K562 (cell line): ENCODE data around the gene CD82. TPM values are rescaled to one million over a fixed set of nuclear protein-coding genes. Genes with fewer than 3 reads are reported as not detected.

Source experiments
- ATAC-seq: fragments of 200-7000 bp; cut with Tn5 transposase; 3 replicates; pipeline ENCODE4 v1.9.1; 2020; ENCODE audit warnings: moderate library complexity
- BruUV-seq: library from RNA; stranded (reverse); fragments of 400-500 nt; replicated peaks from 2 replicates; lab custom pipeline; 2021; lab: Mats Ljungman, UMichigan
- CTCF ChIA-PET: fragments of 300-600 bp; formaldehyde crosslinking; extraction: SDS; loops from one replicate; lab custom pipeline; 2021; ENCODE audit warnings: low intra/inter-chr PET ratio; lab: Yijun Ruan, JAX
- POLR2A ChIA-PET: fragments of 300-600, 350-650 bp; sonication (Branson Sonifier 250); formaldehyde crosslinking; extraction: SDS; loops from one replicate; lab custom pipeline; 2021; ENCODE audit warnings: antibody characterized with exemption, inconsistent platforms; lab: Yijun Ruan, JAX
- DNase-seq, 4 experiments: peaks; one replicate each; pipeline versions ENCODE4 v3.0.0 to v3.0.0-alpha.2; 2011 to 2018; ENCODE audit warnings: low spot score in 3 of 4, mixed read lengths in 3 of 4; ENCODE audit errors: extremely low read depth in 1 of 4
- FAIRE-seq: peaks from 2 replicates; lab custom pipeline; 2011; peaks lifted over from hg19 to GRCh38; lab: Jason Lieb, UNC
- H2AFZ ChIP-seq: 2 replicates; pipeline ENCODE4 v1.6.0; 2011; ENCODE audit warnings: low read depth, low read length, control low read depth, inconsistent platforms
- H3K27ac ChIP-seq: fragments of 200-600 bp; 3 replicates; pipeline ENCODE4 v1.8.0; 2011; ENCODE audit warnings: low read depth, mild to moderate bottlenecking, control low read depth, inconsistent platforms, low read length, moderate library complexity, mixed read lengths; ENCODE audit errors: extremely low read depth
- H3K27me3 ChIP-seq, 2 experiments: fragments of 300-600 bp in 1 of 2; 2 replicates in 1 of 2; 3 replicates in 1 of 2; pipeline versions ENCODE4 v1.6.0 to v1.8.0; 2011; ENCODE audit warnings: inconsistent platforms in 2 of 2, low read length in 2 of 2, mild to moderate bottlenecking in 1 of 2, mixed read lengths in 1 of 2, moderate library complexity in 1 of 2; ENCODE audit not compliant: control insufficient read depth in 2 of 2, insufficient read depth in 2 of 2
- H3K36me3 ChIP-seq: fragments of 300-600 bp; 3 replicates; pipeline ENCODE4 v1.8.0; 2011; ENCODE audit warnings: mild to moderate bottlenecking, low read length, inconsistent platforms; ENCODE audit not compliant: control insufficient read depth, insufficient read depth
- H3K4me1 ChIP-seq, 2 experiments: fragments of 200-600 bp in 1 of 2; replicated peaks in 1 of 2; 2 replicates in 1 of 2; 3 replicates in 1 of 2; pipeline versions ENCODE4 v1.5.1 to v1.8.0; 2011; ENCODE audit warnings: inconsistent platforms in 2 of 2, low read length in 2 of 2, mild to moderate bottlenecking in 1 of 2, mixed read lengths in 1 of 2, moderate library complexity in 1 of 2; ENCODE audit not compliant: control insufficient read depth in 2 of 2, insufficient read depth in 2 of 2
- H3K4me2 ChIP-seq: 2 replicates; pipeline ENCODE4 v1.6.1; 2011; ENCODE audit warnings: low read length, control low read depth, inconsistent platforms, mixed read lengths; ENCODE audit not compliant: insufficient read depth
- H3K4me3 ChIP-seq: fragments of 200-600 bp; sonication (generic), shearing (Covaris generic); 2 replicates; pipeline ENCODE4 v1.5.1; 2016; ENCODE audit warnings: control low read depth, inconsistent platforms
- H3K79me2 ChIP-seq: fragments of 200-600 bp; 3 replicates; pipeline ENCODE4 v1.8.0; 2011; ENCODE audit warnings: low read length, inconsistent platforms; ENCODE audit not compliant: control insufficient read depth, insufficient read depth
- H3K9ac ChIP-seq, 2 experiments: 2 replicates each; pipeline versions ENCODE4 v1.6.0 to v1.6.1; 2011; ENCODE audit warnings: low read depth in 2 of 2, low read length in 2 of 2, control low read depth in 1 of 2, inconsistent platforms in 1 of 2, mild to moderate bottlenecking in 1 of 2, mixed read lengths in 1 of 2; ENCODE audit not compliant: insufficient read depth in 1 of 2
- H3K9me1 ChIP-seq: one replicate; pipeline ENCODE4 v1.6.0; 2011; ENCODE audit warnings: inconsistent platforms, mild to moderate bottlenecking, low read length, moderate library complexity; ENCODE audit not compliant: control insufficient read depth, insufficient read depth
- H3K9me3 ChIP-seq: replicated peaks from 2 replicates; pipeline ENCODE4 v1.5.1; 2011; ENCODE audit warnings: low read depth, low read length, inconsistent platforms; ENCODE audit not compliant: control insufficient read depth, insufficient read depth
- H4K20me1 ChIP-seq: replicated peaks from 2 replicates; pipeline ENCODE4 v1.6.1; 2011; ENCODE audit warnings: low read length, inconsistent platforms, mixed read lengths; ENCODE audit not compliant: control insufficient read depth, insufficient read depth
- ELF4 ChIP-seq: fragments of 450-650 bp; formaldehyde crosslinking; IDR thresholded peaks from 2 replicates; pipeline ENCODE4 v1.4.0; 2022; ENCODE audit warnings: missing genetic modification characterization
- KAT2B ChIP-seq: IDR thresholded peaks from one replicate; pipeline ENCODE4 v1.6.1; 2012; ENCODE audit warnings: low read depth, mild to moderate bottlenecking, control low read depth, inconsistent platforms, low read length, moderate library complexity
- RBFOX2 ChIP-seq: fragments of 200-400 bp; formaldehyde crosslinking; IDR thresholded peaks from 2 replicates; pipeline ENCODE4 v1.6.1; 2017; ENCODE audit warnings: low read depth, mild to moderate bottlenecking, low read length, moderate library complexity
- SMAD4 ChIP-seq: fragments of 250-450 bp; sonication (Bioruptor Pico); conservative IDR thresholded peaks from 2 replicates; pipeline ENCODE4 v1.8.0; 2021; ENCODE audit warnings: inconsistent platforms, mild to moderate bottlenecking, moderate library complexity
- SPI1 ChIP-seq: IDR thresholded peaks from 2 replicates; pipeline ENCODE4 v1.6.1; 2011; ENCODE audit warnings: low read depth, low read length, control low read depth, borderline replicate concordance
- ZBTB1 ChIP-seq: sonication (generic); formaldehyde crosslinking; IDR thresholded peaks from 2 replicates; pipeline ENCODE4 v1.8.1; 2023; ENCODE audit warnings: missing genetic modification reagents, low read depth, mild to moderate bottlenecking, borderline replicate concordance
- ZNF121 ChIP-seq: sonication (generic); formaldehyde crosslinking; conservative IDR thresholded peaks from 2 replicates; pipeline ENCODE4 v1.8.0; 2022; ENCODE audit warnings: missing genetic modification reagents
- ZNF212 ChIP-seq: fragments of 450-650 bp; formaldehyde crosslinking; IDR thresholded peaks from 2 replicates; pipeline ENCODE4 v1.4.0; 2020; ENCODE audit warnings: mild to moderate bottlenecking
- ZNF740 ChIP-seq, 3 experiments: fragments of 200-800 bp in 1 of 3; sonication (Bioruptor generic) in 1 of 3; sonication (generic) in 1 of 3; formaldehyde crosslinking in 1 of 3; IDR thresholded peaks; 2 replicates each; pipeline versions ENCODE4 v1.6.1 to v1.8.0; 2016 to 2022; ENCODE audit warnings: mild to moderate bottlenecking in 2 of 3, missing compliant biosample characterization in 2 of 3, missing genetic modification characterization in 2 of 3, missing genetic modification reagents in 1 of 3
- ZSCAN32 ChIP-seq: fragments of 450-650 bp; formaldehyde crosslinking; IDR thresholded peaks from 2 replicates; pipeline ENCODE4 v1.4.0; 2020; ENCODE audit warnings: mild to moderate bottlenecking, moderate library complexity
- WGBS: fragments of 100-300 bp; shearing (Covaris generic); methylation state at CpG from one replicate; pipeline ENCODE4 v1.1.6; 2016; ENCODE audit warnings: low coverage, mixed read lengths; ENCODE audit not compliant: insufficient coverage; ENCODE audit errors: missing lambda C conversion rate; 5-methylcytosine and 5-hydroxymethylcytosine counted together
- in situ Hi-C: fragments of 300-500 bp; cut with MboI; formaldehyde crosslinking; loops from 4 replicates; pipeline ENCODE4 v1.15.0; 2018; ENCODE audit warnings: inconsistent platforms, mixed read lengths
- intact Hi-C: fragments of 100-400 bp; cut with micrococcal nuclease; formaldehyde crosslinking; loops from 2 replicates; pipeline ENCODE4 v1.14.2; 2022
- polyA plus RNA-seq, 8 experiments: library from polyadenylated mRNA; depleted of rRNA in 4 of 8; stranded (reverse) in 5 of 8; unstranded in 3 of 8; fragments of >200 nt; fragmentation: Nextera tagmentation in 2 of 8; fragmentation: Illumina TruSeq in 1 of 8; extraction: Ambion mirVana in 2 of 8; extraction: Trizol in 1 of 8; gene quantifications; 2 replicates each; pipeline versions ENCODE4 v1.2.1 to v1.2.3, GENCODE V29; 2011 to 2014; ENCODE audit warnings: inconsistent platforms in 1 of 8, missing spikeins in 1 of 8
- total RNA-seq, 7 experiments: library from RNA; depleted of rRNA in 6 of 7; stranded (reverse); fragments of >200 nt in 6 of 7; fragmentation: Illumina TruSeq in 2 of 7; extraction: Trizol in 2 of 7; gene quantifications; 2 replicates each; pipeline versions ENCODE4 v1.2.1 to v1.2.3, GENCODE V29; 2011 to 2021; ENCODE audit warnings: low replicate concordance in 1 of 7
- TF ChIP-seq, protein P1 (sequence below): sonication (generic); formaldehyde crosslinking; IDR thresholded peaks from 2 replicates; pipeline ENCODE4 v1.8.1; 2023; ENCODE audit warnings: mild to moderate bottlenecking, missing genetic modification reagents
- TF ChIP-seq, protein P2 (sequence below): fragments of 450-650 bp; IDR thresholded peaks from 2 replicates; pipeline ENCODE4 v1.6.1; 2016
- TF ChIP-seq, protein P3 (sequence below), 3 experiments: IDR thresholded peaks in 2 of 3; conservative IDR thresholded peaks in 1 of 3; 2 replicates each; pipeline ENCODE4 v1.5.1; 2011 to 2012; ENCODE audit warnings: low read length in 3 of 3, mild to moderate bottlenecking in 3 of 3, control low read depth in 2 of 3, improper control_type of control experiment in 1 of 3, inconsistent platforms in 1 of 3, low read depth in 1 of 3, mixed read lengths in 1 of 3, moderate library complexity in 1 of 3; ENCODE audit not compliant: insufficient read depth in 2 of 3

Gene CD82
- total and polyA plus RNA-seq, 9 of the 15 experiments (the other 6 are each of a cell fraction or from before 2014, with no cell fraction given): 0.27 to 9.4 (median 3.0) TPM

GRCh38 chr11:44657836-44658505 lies 92.5 kb downstream of the CD82 start (continued):
- TF ChIP-seq, protein P1, sequence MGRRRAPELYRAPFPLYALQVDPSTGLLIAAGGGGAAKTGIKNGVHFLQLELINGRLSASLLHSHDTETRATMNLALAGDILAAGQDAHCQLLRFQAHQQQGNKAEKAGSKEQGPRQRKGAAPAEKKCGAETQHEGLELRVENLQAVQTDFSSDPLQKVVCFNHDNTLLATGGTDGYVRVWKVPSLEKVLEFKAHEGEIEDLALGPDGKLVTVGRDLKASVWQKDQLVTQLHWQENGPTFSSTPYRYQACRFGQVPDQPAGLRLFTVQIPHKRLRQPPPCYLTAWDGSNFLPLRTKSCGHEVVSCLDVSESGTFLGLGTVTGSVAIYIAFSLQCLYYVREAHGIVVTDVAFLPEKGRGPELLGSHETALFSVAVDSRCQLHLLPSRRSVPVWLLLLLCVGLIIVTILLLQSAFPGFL: no peak
- TF ChIP-seq ZBTB1 (CRISPR knock-in tag): no peak
- no peak for TF ChIP-seq ELF4
- TF ChIP-seq ZSCAN32 (CRISPR knock-in tag): no peak

GRCh38 chr11:44658506-44658850 lies 93.0 kb downstream of the CD82 start:
- Histone ChIP-seq H3K79me2 (no peaks in the 10 kb centered on the region), H2AFZ (no peak overlapping the region), H3K27me3 (peaks cover 7 to 26% of the 10 kb centered on the region in 2 experiments; a peak in 4 of 5 replicates), H3K27ac (no peak overlapping the region), H3K9me1 (no peaks in the 10 kb centered on the region), H4K20me1 (no peaks in the 10 kb centered on the region), H3K4me1 (peaks cover 0 to 6% of the 10 kb centered on the region in 2 experiments; a peak in 2 of 5 replicates), H3K9ac (no peak overlapping the region), H3K4me3 (no peak overlapping the region), H3K9me3 (no peaks in the 10 kb centered on the region), H3K36me3 (no peaks in the 10 kb centered on the region), H3K4me2 (no peak overlapping the region)
- POLR2A ChIA-PET: no interaction called here
- DNase-seq (peak in 2 of 4 experiments; percentile 11 to 15), FAIRE-seq (peak; percentile 46), ATAC-seq (peak; percentile 51; the same call in 1 of the 3 replicates)
- in situ Hi-C loops (no loop called here), intact Hi-C loops (no loop called here)
- 3% methylated on average over 3 of the region's 3 CpGs for WGBS
- CTCF ChIA-PET: interaction anchor here (0.5 to 1.3 kb wide), 3 partner anchors 236 to 571 kb away, joined by 3 to 6 read pairs (median 3); no protein-coding TSS in a partner anchor
- no TSS peak for BruUV-seq
- TF ChIP-seq SMAD4 (no peak), ZNF121 (CRISPR knock-in tag) (no peak), SPI1 (no peak), ZNF212 (no peak), RBFOX2 (no peak), KAT2B (no peak), ZNF740 (CRISPR knock-in tag; IDR thresholded peaks at IDR 0.05) (no peak), ZNF740 (tag; IDR thresholded peaks at IDR 0.05) (no peak)
- TF ChIP-seq, protein P2, sequence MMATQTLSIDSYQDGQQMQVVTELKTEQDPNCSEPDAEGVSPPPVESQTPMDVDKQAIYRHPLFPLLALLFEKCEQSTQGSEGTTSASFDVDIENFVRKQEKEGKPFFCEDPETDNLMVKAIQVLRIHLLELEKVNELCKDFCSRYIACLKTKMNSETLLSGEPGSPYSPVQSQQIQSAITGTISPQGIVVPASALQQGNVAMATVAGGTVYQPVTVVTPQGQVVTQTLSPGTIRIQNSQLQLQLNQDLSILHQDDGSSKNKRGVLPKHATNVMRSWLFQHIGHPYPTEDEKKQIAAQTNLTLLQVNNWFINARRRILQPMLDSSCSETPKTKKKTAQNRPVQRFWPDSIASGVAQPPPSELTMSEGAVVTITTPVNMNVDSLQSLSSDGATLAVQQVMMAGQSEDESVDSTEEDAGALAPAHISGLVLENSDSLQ: peak; percentile 26; the same call in 1 of the 2 replicates
- TF ChIP-seq, protein P3, sequence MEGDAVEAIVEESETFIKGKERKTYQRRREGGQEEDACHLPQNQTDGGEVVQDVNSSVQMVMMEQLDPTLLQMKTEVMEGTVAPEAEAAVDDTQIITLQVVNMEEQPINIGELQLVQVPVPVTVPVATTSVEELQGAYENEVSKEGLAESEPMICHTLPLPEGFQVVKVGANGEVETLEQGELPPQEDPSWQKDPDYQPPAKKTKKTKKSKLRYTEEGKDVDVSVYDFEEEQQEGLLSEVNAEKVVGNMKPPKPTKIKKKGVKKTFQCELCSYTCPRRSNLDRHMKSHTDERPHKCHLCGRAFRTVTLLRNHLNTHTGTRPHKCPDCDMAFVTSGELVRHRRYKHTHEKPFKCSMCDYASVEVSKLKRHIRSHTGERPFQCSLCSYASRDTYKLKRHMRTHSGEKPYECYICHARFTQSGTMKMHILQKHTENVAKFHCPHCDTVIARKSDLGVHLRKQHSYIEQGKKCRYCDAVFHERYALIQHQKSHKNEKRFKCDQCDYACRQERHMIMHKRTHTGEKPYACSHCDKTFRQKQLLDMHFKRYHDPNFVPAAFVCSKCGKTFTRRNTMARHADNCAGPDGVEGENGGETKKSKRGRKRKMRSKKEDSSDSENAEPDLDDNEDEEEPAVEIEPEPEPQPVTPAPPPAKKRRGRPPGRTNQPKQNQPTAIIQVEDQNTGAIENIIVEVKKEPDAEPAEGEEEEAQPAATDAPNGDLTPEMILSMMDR (IDR thresholded peaks at IDR 0.05 in 2 of 3, conservative IDR thresholded peaks at IDR 0.05 in 1 of 3; ENCODE audit: insufficient read depth in 2 of 3, low read depth in 1 of 3, low read length in 3 of 3): peak; percentile 22 to 55 (median 50); a peak in 4 of 6 replicates
